Activated B cell treated with CpG ODN at 0.5 μM for 24 hours (primary cell): Measurements from ENCODE around the gene LAPTM5. TPM values are rescaled to one million over a fixed set of nuclear protein-coding genes. Genes with fewer than 3 reads are reported as not detected.

ENCODE experiments used
- ATAC-seq: fragments of 200-7000 bp; cut with Tn5 transposase; one replicate; pipeline ENCODE4 v1.10.0; 2021; ENCODE audit warnings: low read depth, mild to moderate bottlenecking, moderate library complexity
- CTCF ChIA-PET: fragments of 350-600 bp; sonication (Branson Sonifier 250); formaldehyde crosslinking; loops from one replicate; lab custom pipeline; 2021; ENCODE audit warnings: antibody characterized with exemption; lab: Charles Lee
- POLR2A ChIA-PET: fragments of 350-600 bp; sonication (Branson Sonifier 250); formaldehyde crosslinking; loops from one replicate; lab custom pipeline; 2021; ENCODE audit warnings: antibody characterized with exemption; lab: Charles Lee
- DNase-seq: peaks from one replicate; pipeline ENCODE4 v3.0.0; 2022
- H3K27ac Mint-ChIP-seq: one replicate; pipeline ENCODE4 v1.8.0; 2020; ENCODE audit warnings: mixed read lengths
- H3K27me3 Mint-ChIP-seq: one replicate; pipeline ENCODE4 v1.8.0; 2021; ENCODE audit warnings: mixed read lengths
- H3K36me3 Mint-ChIP-seq: one replicate; pipeline ENCODE4 v1.8.0; 2021; ENCODE audit warnings: low read depth, mixed read lengths
- H3K4me1 Mint-ChIP-seq: one replicate; pipeline ENCODE4 v1.8.0; 2021; ENCODE audit warnings: mixed read lengths
- H3K4me3 Mint-ChIP-seq: one replicate; pipeline ENCODE4 v1.8.0; 2020; ENCODE audit warnings: mild to moderate bottlenecking, mixed read lengths
- H3K9me3 Mint-ChIP-seq: one replicate; pipeline ENCODE4 v1.8.0; 2020; ENCODE audit warnings: mixed read lengths
- intact Hi-C: fragments of 100-400 bp; cut with micrococcal nuclease; formaldehyde crosslinking; loops from one replicate; pipeline ENCODE4 v1.15.1; 2024
- total RNA-seq: library from RNA; stranded (reverse); gene quantifications from 2 replicates; pipeline ENCODE4 v1.2.3, GENCODE V29; 2022
- TF ChIP-seq, protein P1 (sequence below): fragments of 200-600 bp; IDR thresholded peaks from one replicate; pipeline ENCODE4 v1.8.0; 2022; ENCODE audit warnings: antibody characterized with exemption, mild to moderate bottlenecking

LAPTM5 gene
- total RNA-seq, 1 donor from 2014 or later = 766 TPM

GRCh38 chr1:30734106-30734505 lies 23.5 kb downstream of the LAPTM5 start:
- Mint-ChIP-seq H3K36me3 (peaks cover 72% of the 10 kb centered on the region), H3K27me3 (no peaks in the 10 kb centered on the region), H3K4me1 (peaks cover 71% of the 10 kb centered on the region), H3K4me3 (no peak overlapping the region), H3K27ac (peak overlapping the region; percentile 50), H3K9me3 (no peaks in the 10 kb centered on the region)
- POLR2A ChIA-PET = interaction anchor here (1.5 to 17.2 kb wide), 4 partner anchors 9 to 45 kb away, joined by 4 to 662 read pairs (median 57); partner anchors contain the start of gene LAPTM5
- TF ChIP-seq, protein P1, sequence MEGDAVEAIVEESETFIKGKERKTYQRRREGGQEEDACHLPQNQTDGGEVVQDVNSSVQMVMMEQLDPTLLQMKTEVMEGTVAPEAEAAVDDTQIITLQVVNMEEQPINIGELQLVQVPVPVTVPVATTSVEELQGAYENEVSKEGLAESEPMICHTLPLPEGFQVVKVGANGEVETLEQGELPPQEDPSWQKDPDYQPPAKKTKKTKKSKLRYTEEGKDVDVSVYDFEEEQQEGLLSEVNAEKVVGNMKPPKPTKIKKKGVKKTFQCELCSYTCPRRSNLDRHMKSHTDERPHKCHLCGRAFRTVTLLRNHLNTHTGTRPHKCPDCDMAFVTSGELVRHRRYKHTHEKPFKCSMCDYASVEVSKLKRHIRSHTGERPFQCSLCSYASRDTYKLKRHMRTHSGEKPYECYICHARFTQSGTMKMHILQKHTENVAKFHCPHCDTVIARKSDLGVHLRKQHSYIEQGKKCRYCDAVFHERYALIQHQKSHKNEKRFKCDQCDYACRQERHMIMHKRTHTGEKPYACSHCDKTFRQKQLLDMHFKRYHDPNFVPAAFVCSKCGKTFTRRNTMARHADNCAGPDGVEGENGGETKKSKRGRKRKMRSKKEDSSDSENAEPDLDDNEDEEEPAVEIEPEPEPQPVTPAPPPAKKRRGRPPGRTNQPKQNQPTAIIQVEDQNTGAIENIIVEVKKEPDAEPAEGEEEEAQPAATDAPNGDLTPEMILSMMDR = no peak
- no peak for ATAC-seq
- DNase-seq = no peak
- intact Hi-C loops = loop anchor here (5.0 kb wide), 1 partner anchor 193 kb away; no protein-coding TSS in a partner anchor
- CTCF ChIA-PET = interaction anchor here (0.6 kb wide), 1 partner anchor 194 kb away, joined by 3 read pairs; no protein-coding TSS in a partner anchor

DNA sequence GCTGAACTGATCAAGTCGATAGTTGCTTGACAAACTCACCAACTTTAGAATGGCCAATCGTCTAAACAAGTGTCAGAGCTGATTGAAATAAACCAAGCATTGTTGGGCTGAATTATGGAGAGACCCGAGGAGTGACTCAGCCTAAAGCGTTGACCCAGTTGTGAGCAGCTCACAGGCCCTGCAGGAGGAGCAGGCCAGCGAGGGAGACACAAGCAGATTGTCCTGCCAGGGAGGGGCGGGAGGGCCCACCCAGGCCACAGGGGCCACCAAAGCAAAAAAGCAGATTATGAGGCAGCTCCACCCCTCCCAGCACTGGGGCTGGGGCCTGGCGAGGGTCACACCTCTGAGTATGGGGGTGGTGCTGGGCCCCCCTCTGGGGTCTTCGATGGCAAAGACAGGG lies 24.1 kb downstream of the LAPTM5 start:
- DNase-seq (no peak), ATAC-seq (no peak)
- TF ChIP-seq, protein P1 = no peak
- intact Hi-C loops = loop anchor here (2.0 to 5.0 kb wide), 2 partner anchors 45 to 194 kb away; no protein-coding TSS in a partner anchor
- no peaks in the 10 kb centered on the region for H3K27me3 Mint-ChIP-seq
- H3K4me1 Mint-ChIP-seq = peaks cover 71% of the 10 kb centered on the region
- H3K36me3 Mint-ChIP-seq = peaks cover 67% of the 10 kb centered on the region
- POLR2A ChIA-PET = interaction anchor here (0.7 to 17.2 kb wide), 6 partner anchors 9 to 57 kb away, joined by 4 to 662 read pairs (median 15); partner anchors contain the start of gene LAPTM5
- H3K27ac Mint-ChIP-seq = peak overlapping the region; percentile 50
- no peaks in the 10 kb centered on the region for H3K9me3 Mint-ChIP-seq
- no peak overlapping the region for H3K4me3 Mint-ChIP-seq
- CTCF ChIA-PET = interaction anchor here (1.6 to 3.2 kb wide), 3 partner anchors 13 to 46 kb away, joined by 5 to 19 read pairs (median 10); no protein-coding TSS in a partner anchor

- POLR2A ChIA-PET = interaction anchor here (0.7 to 17.2 kb wide), 9 partner anchors 8 to 58 kb away, joined by 3 to 662 read pairs (median 5); partner anchors contain the start of genes LAPTM5 and MATN1
- Mint-ChIP-seq H3K27ac (peak overlapping the region; percentile 70), H3K27me3 (no peaks in the 10 kb centered on the region), H3K4me3 (no peak overlapping the region), H3K36me3 (peaks cover 63% of the 10 kb centered on the region), H3K4me1 (peaks cover 72% of the 10 kb centered on the region), H3K9me3 (no peaks in the 10 kb centered on the region)
- TF ChIP-seq, protein P1 = no peak
- intact Hi-C loops = loop anchor here (1.0 to 5.0 kb wide), 5 partner anchors 11 to 195 kb away; no protein-coding TSS in a partner anchor
- ATAC-seq (peak; percentile 57), DNase-seq (no peak)
- CTCF ChIA-PET = interaction anchor here (1.0 to 3.2 kb wide), 5 partner anchors 12 to 47 kb away, joined by 3 to 19 read pairs (median 6); no protein-coding TSS in a partner anchor
These were observed 25.1 kb downstream of the LAPTM5 start for GRCh38 chr1:30732277-30732996.

DNA sequence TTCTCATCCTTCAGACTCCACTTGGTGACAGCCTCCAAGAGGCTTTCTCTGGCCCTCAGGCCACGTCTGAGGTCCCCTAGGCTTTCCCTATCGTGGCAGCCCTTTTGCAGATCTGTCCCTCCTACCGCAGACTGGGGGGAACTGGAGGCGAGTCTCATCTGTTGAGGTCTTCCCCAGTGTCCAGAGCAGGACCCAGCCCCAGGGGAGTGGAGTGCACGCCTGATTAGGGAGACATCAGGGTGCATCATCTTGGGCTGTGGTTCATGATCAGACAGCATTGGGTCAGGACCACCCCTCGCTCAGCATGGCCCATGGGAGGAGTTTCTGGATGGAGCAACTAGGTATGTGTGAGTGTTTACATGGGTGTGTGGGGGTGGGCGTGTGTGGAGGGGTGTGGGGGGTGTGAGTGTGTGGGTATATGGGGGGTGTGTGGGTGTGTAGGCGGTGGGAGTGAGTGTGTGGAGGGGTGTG lies 25.7 kb downstream of the LAPTM5 start:
- Mint-ChIP-seq H3K27ac (peak overlapping the region; percentile 90), H3K27me3 (no peaks in the 10 kb centered on the region), H3K9me3 (no peaks in the 10 kb centered on the region), H3K4me1 (peaks cover 68% of the 10 kb centered on the region), H3K36me3 (peaks cover 61% of the 10 kb centered on the region), H3K4me3 (peak overlapping the region; percentile 55)
- DNase-seq (no peak), ATAC-seq (peak; percentile 6)
- CTCF ChIA-PET = interaction anchor here (1.8 to 3.2 kb wide), 4 partner anchors 12 to 48 kb away, joined by 6 to 19 read pairs (median 8); no protein-coding TSS in a partner anchor
- POLR2A ChIA-PET = interaction anchor here (0.7 to 17.2 kb wide), 8 partner anchors 8 to 59 kb away, joined by 3 to 662 read pairs (median 5); partner anchors contain the start of genes LAPTM5 and MATN1
- TF ChIP-seq, protein P1 = no peak
- intact Hi-C loops = loop anchor here (1.0 to 5.0 kb wide), 5 partner anchors 11 to 195 kb away; no protein-coding TSS in a partner anchor
